Neural progenitor cell (in vitro differentiated cells): ENCODE measurements around the gene TEX50.

Source experiments
- CTCF ChIP-seq: fragments of 200-600 bp; sonication (generic); IDR thresholded peaks from 2 replicates; pipeline ENCODE4 v1.5.1; 2017; ENCODE audit warnings: antibody characterized with exemption, mild to moderate bottlenecking
- EZH2 ChIP-seq: fragments of 200-600 bp; sonication (generic); IDR thresholded peaks from 2 replicates; pipeline ENCODE4 v1.6.1; 2017; ENCODE audit warnings: antibody characterized with exemption, mild to moderate bottlenecking, moderate library complexity
- EZH2phosphoT487 ChIP-seq: fragments of 200-600 bp; sonication (generic); IDR thresholded peaks from 2 replicates; pipeline ENCODE4 v1.6.1; 2017; ENCODE audit warnings: antibody characterized with exemption

GRCh38 chr1:173639102-173639501 is 4.0 kb downstream of the TEX50 start:
- TF ChIP-seq CTCF (no peak), EZH2 (no peak), EZH2phosphoT487 (no peak)
